HepG2 (cell line): Measurements from ENCODE around the gene MRFAP1L1. TPM values are rescaled to one million over a fixed set of nuclear protein-coding genes. Genes with fewer than 3 reads are reported as not detected.

ENCODE experiments used
- ATF1 ChIP-seq: IDR thresholded peaks from 2 replicates; pipeline ENCODE4 v1.6.1; 2016; ENCODE audit warnings: mild to moderate bottlenecking, control low read depth
- GATAD2A ChIP-seq: IDR thresholded peaks from 2 replicates; pipeline ENCODE4 v1.6.1; 2016
- HNRNPK ChIP-seq: fragments of 200-400 bp; formaldehyde crosslinking; IDR thresholded peaks from 2 replicates; pipeline ENCODE4 v1.6.1; 2018; ENCODE audit warnings: low read length, low read depth, moderate library complexity, mild to moderate bottlenecking; ENCODE audit not compliant: poor library complexity, severe bottlenecking
- IKZF1 ChIP-seq: fragments of 450-650 bp; IDR thresholded peaks from 2 replicates; pipeline ENCODE4 v1.7.1; 2016
- KDM6A ChIP-seq: IDR thresholded peaks from 2 replicates; pipeline ENCODE4 v1.6.1; 2016; ENCODE audit warnings: low read depth
- LBX2 ChIP-seq: sonication (generic); formaldehyde crosslinking; IDR thresholded peaks from 2 replicates; pipeline ENCODE4 v1.5.0; 2020; ENCODE audit warnings: missing genetic modification reagents, mild to moderate bottlenecking, borderline replicate concordance
- NFIB ChIP-seq: sonication (generic); formaldehyde crosslinking; IDR thresholded peaks from 2 replicates; pipeline ENCODE4 v1.9.0; 2021; ENCODE audit warnings: missing genetic modification reagents, mild to moderate bottlenecking, borderline replicate concordance
- POLR2AphosphoS5 ChIP-seq: IDR thresholded peaks from 2 replicates; pipeline ENCODE4 v1.6.1; 2012; ENCODE audit warnings: low read depth, low read length
- RXRA ChIP-seq: sonication (generic); formaldehyde crosslinking; IDR thresholded peaks from 2 replicates; pipeline ENCODE4 v1.5.1; 2020; ENCODE audit warnings: missing genetic modification reagents
- SKI ChIP-seq: fragments of 450-650 bp; IDR thresholded peaks from one replicate; pipeline ENCODE4 v1.6.1; 2018; ENCODE audit warnings: mild to moderate bottlenecking; ENCODE audit not compliant: partially characterized antibody
- TAF15 ChIP-seq: fragments of 200-400 bp; formaldehyde crosslinking; IDR thresholded peaks from one replicate; pipeline ENCODE4 v1.6.1; 2018; ENCODE audit warnings: mild to moderate bottlenecking, low read depth, low read length; ENCODE audit not compliant: poor library complexity, severe bottlenecking
- THAP8 ChIP-seq: sonication (generic); formaldehyde crosslinking; IDR thresholded peaks from 2 replicates; pipeline ENCODE4 v1.5.1; 2020; ENCODE audit warnings: missing genetic modification reagents, mild to moderate bottlenecking, borderline replicate concordance
- THRA ChIP-seq: sonication (generic); formaldehyde crosslinking; IDR thresholded peaks from 2 replicates; pipeline ENCODE4 v1.4.0; 2020; ENCODE audit warnings: missing genetic modification reagents, borderline replicate concordance
- XRCC5 ChIP-seq: fragments of 200-400 bp; formaldehyde crosslinking; optimal IDR thresholded peaks from 2 replicates; pipeline ENCODE3; 2017; ENCODE audit warnings: mild to moderate bottlenecking, low read length
- ZBTB40 ChIP-seq, 2 experiments: fragments of 450-650 bp in 1 of 2; sonication (generic) in 1 of 2; formaldehyde crosslinking in 1 of 2; IDR thresholded peaks; 2 replicates each; pipeline versions ENCODE4 v1.6.1 to v1.8.0; 2016 to 2022; ENCODE audit warnings: antibody characterized with exemption in 1 of 2, mild to moderate bottlenecking in 1 of 2, missing genetic modification reagents in 1 of 2
- ZNF160 ChIP-seq: sonication (generic); formaldehyde crosslinking; IDR thresholded peaks from 2 replicates; pipeline ENCODE4 v1.8.0; 2022; ENCODE audit warnings: mild to moderate bottlenecking, inconsistent platforms, missing genetic modification reagents
- ZNF260 ChIP-seq: sonication (generic); formaldehyde crosslinking; IDR thresholded peaks from 2 replicates; pipeline ENCODE4 v1.4.0; 2020; ENCODE audit warnings: missing genetic modification reagents, low read depth, mild to moderate bottlenecking, borderline replicate concordance
- polyA plus RNA-seq, 8 experiments: library from polyadenylated mRNA; depleted of rRNA in 3 of 8; stranded (reverse) in 7 of 8; unstranded in 1 of 8; fragments of >200 nt; fragmentation: Illumina TruSeq in 4 of 8; extraction: Trizol in 4 of 8; gene quantifications; 2 replicates each; pipeline versions ENCODE4 v1.2.1 to v1.2.3, GENCODE V29; 2011 to 2016; ENCODE audit warnings: low read depth in 4 of 8, missing spikeins in 1 of 8, mixed read lengths in 1 of 8; ENCODE audit not compliant: insufficient read depth in 1 of 8
- total RNA-seq, 5 experiments: library from RNA; depleted of rRNA; stranded (reverse); fragments of >200 nt; fragmentation: Illumina TruSeq; extraction: Trizol; gene quantifications; 2 replicates each; pipeline ENCODE4 v1.2.3, GENCODE V29; 2016; ENCODE audit warnings: low read depth in 1 of 5

The MRFAP1L1 gene
- total and polyA plus RNA-seq, 2 of the 13 experiments (the other 11 are each of a cell fraction or from before 2014, with no cell fraction given) = 44.8 to 76.6 TPM

- TF ChIP-seq ZBTB40 (IDR thresholded peaks at IDR 0.05) = no peak
- TF ChIP-seq ZBTB40 (CRISPR knock-in tag; IDR thresholded peaks at IDR 0.05) = peak; percentile 89
- TF ChIP-seq ATF1 (CRISPR knock-in tag) = no peak
- no peak for TF ChIP-seq LBX2 (CRISPR knock-in tag)
- TF ChIP-seq ZNF160 = peak; percentile 66; the same call in 1 of the 2 replicates
- TF ChIP-seq GATAD2A = peak; percentile 94
- TF ChIP-seq POLR2AphosphoS5 = peak; percentile 64
- no peak for TF ChIP-seq HNRNPK
- no peak; the same call in 1 of the 2 replicates for TF ChIP-seq KDM6A (CRISPR knock-in tag)
- peak; percentile 93; the same call in 1 of the 2 replicates for TF ChIP-seq THRA (CRISPR knock-in tag)
- TF ChIP-seq NFIB (CRISPR knock-in tag) = no peak
- no peak for TF ChIP-seq IKZF1
- TF ChIP-seq XRCC5 = peak; percentile 73
- TF ChIP-seq RXRA = peak; percentile 92
- no peak for TF ChIP-seq ZNF260
- TF ChIP-seq THAP8 (CRISPR knock-in tag) = no peak
- TF ChIP-seq SKI = peak; percentile 95
- no peak for TF ChIP-seq TAF15
Measured at GRCh38 chr4:6695660-6696610, 13.7 kb downstream of the MRFAP1L1 start (continued).
